Measurements from ENCODE around the gene CCR9.

CCR9 gene

DNA sequence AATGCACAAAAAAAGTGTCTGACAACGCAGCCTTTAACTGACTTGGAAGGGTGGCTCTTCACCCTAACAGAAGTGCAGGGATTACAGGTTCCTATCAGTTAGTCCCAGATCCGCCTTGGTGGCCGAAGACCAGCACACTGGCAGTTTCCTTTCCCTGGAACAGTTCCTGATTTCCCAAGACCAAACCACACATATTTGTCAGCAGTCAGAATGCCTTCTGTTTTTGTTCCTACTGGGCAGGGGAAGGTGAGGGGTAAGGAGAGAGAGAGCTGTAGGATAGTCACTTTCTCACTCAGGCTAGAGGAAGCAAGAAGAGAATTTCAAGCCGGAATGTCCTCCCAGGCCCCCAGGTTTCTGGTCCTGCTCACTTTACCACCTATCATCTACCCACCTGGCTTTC is 66.1 kb downstream of the CCR9 start:
- no peak for DNase-seq (ENCODE audit: low read depth in 2 of 2)
